K562 (cell line): ENCODE measurements around the gene UGT3A1. TPM values are rescaled to one million over a fixed set of nuclear protein-coding genes. Genes with fewer than 3 reads are reported as not detected.

ENCODE experiments used
- ATAC-seq: fragments of 200-7000 bp; cut with Tn5 transposase; 3 replicates; pipeline ENCODE4 v1.9.1; 2020; ENCODE audit warnings: moderate library complexity
- BruUV-seq: library from RNA; stranded (reverse); fragments of 400-500 nt; replicated peaks from 2 replicates; lab custom pipeline; 2021; lab: Mats Ljungman, UMichigan
- CTCF ChIA-PET: fragments of 300-600 bp; formaldehyde crosslinking; extraction: SDS; loops from one replicate; lab custom pipeline; 2021; ENCODE audit warnings: low intra/inter-chr PET ratio; lab: Yijun Ruan, JAX
- POLR2A ChIA-PET: fragments of 300-600, 350-650 bp; sonication (Branson Sonifier 250); formaldehyde crosslinking; extraction: SDS; loops from one replicate; lab custom pipeline; 2021; ENCODE audit warnings: antibody characterized with exemption, inconsistent platforms; lab: Yijun Ruan, JAX
- DNase-seq, 4 experiments: peaks; one replicate each; pipeline versions ENCODE4 v3.0.0 to v3.0.0-alpha.2; 2011 to 2018; ENCODE audit warnings: low spot score in 3 of 4, mixed read lengths in 3 of 4; ENCODE audit errors: extremely low read depth in 1 of 4
- FAIRE-seq: peaks from 2 replicates; lab custom pipeline; 2011; peaks lifted over from hg19 to GRCh38; lab: Jason Lieb, UNC
- H2AFZ ChIP-seq: 2 replicates; pipeline ENCODE4 v1.6.0; 2011; ENCODE audit warnings: low read depth, low read length, control low read depth, inconsistent platforms
- H3K27ac ChIP-seq: fragments of 200-600 bp; 3 replicates; pipeline ENCODE4 v1.8.0; 2011; ENCODE audit warnings: low read depth, mild to moderate bottlenecking, control low read depth, inconsistent platforms, low read length, moderate library complexity, mixed read lengths; ENCODE audit errors: extremely low read depth
- H3K27me3 ChIP-seq, 2 experiments: fragments of 300-600 bp in 1 of 2; 2 replicates in 1 of 2; 3 replicates in 1 of 2; pipeline versions ENCODE4 v1.6.0 to v1.8.0; 2011; ENCODE audit warnings: inconsistent platforms in 2 of 2, low read length in 2 of 2, mild to moderate bottlenecking in 1 of 2, mixed read lengths in 1 of 2, moderate library complexity in 1 of 2; ENCODE audit not compliant: control insufficient read depth in 2 of 2, insufficient read depth in 2 of 2
- H3K36me3 ChIP-seq: fragments of 300-600 bp; 3 replicates; pipeline ENCODE4 v1.8.0; 2011; ENCODE audit warnings: mild to moderate bottlenecking, low read length, inconsistent platforms; ENCODE audit not compliant: control insufficient read depth, insufficient read depth
- H3K4me1 ChIP-seq, 2 experiments: fragments of 200-600 bp in 1 of 2; replicated peaks in 1 of 2; 2 replicates in 1 of 2; 3 replicates in 1 of 2; pipeline versions ENCODE4 v1.5.1 to v1.8.0; 2011; ENCODE audit warnings: inconsistent platforms in 2 of 2, low read length in 2 of 2, mild to moderate bottlenecking in 1 of 2, mixed read lengths in 1 of 2, moderate library complexity in 1 of 2; ENCODE audit not compliant: control insufficient read depth in 2 of 2, insufficient read depth in 2 of 2
- H3K4me2 ChIP-seq: 2 replicates; pipeline ENCODE4 v1.6.1; 2011; ENCODE audit warnings: low read length, control low read depth, inconsistent platforms, mixed read lengths; ENCODE audit not compliant: insufficient read depth
- H3K4me3 ChIP-seq: fragments of 200-600 bp; sonication (generic), shearing (Covaris generic); 2 replicates; pipeline ENCODE4 v1.5.1; 2016; ENCODE audit warnings: control low read depth, inconsistent platforms
- H3K79me2 ChIP-seq: fragments of 200-600 bp; 3 replicates; pipeline ENCODE4 v1.8.0; 2011; ENCODE audit warnings: low read length, inconsistent platforms; ENCODE audit not compliant: control insufficient read depth, insufficient read depth
- H3K9ac ChIP-seq, 2 experiments: 2 replicates each; pipeline versions ENCODE4 v1.6.0 to v1.6.1; 2011; ENCODE audit warnings: low read depth in 2 of 2, low read length in 2 of 2, control low read depth in 1 of 2, inconsistent platforms in 1 of 2, mild to moderate bottlenecking in 1 of 2, mixed read lengths in 1 of 2; ENCODE audit not compliant: insufficient read depth in 1 of 2
- H3K9me1 ChIP-seq: one replicate; pipeline ENCODE4 v1.6.0; 2011; ENCODE audit warnings: inconsistent platforms, mild to moderate bottlenecking, low read length, moderate library complexity; ENCODE audit not compliant: control insufficient read depth, insufficient read depth
- H3K9me3 ChIP-seq: replicated peaks from 2 replicates; pipeline ENCODE4 v1.5.1; 2011; ENCODE audit warnings: low read depth, low read length, inconsistent platforms; ENCODE audit not compliant: control insufficient read depth, insufficient read depth
- H4K20me1 ChIP-seq: replicated peaks from 2 replicates; pipeline ENCODE4 v1.6.1; 2011; ENCODE audit warnings: low read length, inconsistent platforms, mixed read lengths; ENCODE audit not compliant: control insufficient read depth, insufficient read depth
- C11orf30 ChIP-seq: fragments of 450-650 bp; IDR thresholded peaks from 2 replicates; pipeline ENCODE4 v1.6.1; 2016; ENCODE audit warnings: low read depth, mild to moderate bottlenecking
- FOXA1 ChIP-seq: fragments of 450-650 bp; IDR thresholded peaks from 2 replicates; pipeline ENCODE4 v1.6.1; 2016; ENCODE audit warnings: mild to moderate bottlenecking, borderline replicate concordance
- GTF2A2 ChIP-seq: IDR thresholded peaks from 2 replicates; pipeline ENCODE4 v1.6.1; 2016; ENCODE audit warnings: mild to moderate bottlenecking, missing genetic modification characterization, missing compliant biosample characterization
- MEF2A ChIP-seq: IDR thresholded peaks from 2 replicates; pipeline ENCODE4 v1.6.1; 2011; ENCODE audit warnings: low read depth, mild to moderate bottlenecking, low read length, moderate library complexity; ENCODE audit not compliant: control insufficient read depth
- POLR3G ChIP-seq: IDR thresholded peaks from 2 replicates; pipeline ENCODE4 v1.6.1; 2011; ENCODE audit not compliant: insufficient read length, insufficient replicate concordance; ENCODE audit errors: extremely low read depth
- SMAD4 ChIP-seq: fragments of 250-450 bp; sonication (Bioruptor Pico); conservative IDR thresholded peaks from 2 replicates; pipeline ENCODE4 v1.8.0; 2021; ENCODE audit warnings: inconsistent platforms, mild to moderate bottlenecking, moderate library complexity
- ZNF609 ChIP-seq: sonication (generic); formaldehyde crosslinking; IDR thresholded peaks from 2 replicates; pipeline ENCODE4 v1.8.1; 2023; ENCODE audit warnings: missing genetic modification reagents, mild to moderate bottlenecking, borderline replicate concordance
- WGBS: fragments of 100-300 bp; shearing (Covaris generic); methylation state at CpG from one replicate; pipeline ENCODE4 v1.1.6; 2016; ENCODE audit warnings: low coverage, mixed read lengths; ENCODE audit not compliant: insufficient coverage; ENCODE audit errors: missing lambda C conversion rate; 5-methylcytosine and 5-hydroxymethylcytosine counted together
- in situ Hi-C: fragments of 300-500 bp; cut with MboI; formaldehyde crosslinking; loops from 4 replicates; pipeline ENCODE4 v1.15.0; 2018; ENCODE audit warnings: inconsistent platforms, mixed read lengths
- intact Hi-C: fragments of 100-400 bp; cut with micrococcal nuclease; formaldehyde crosslinking; loops from 2 replicates; pipeline ENCODE4 v1.14.2; 2022
- polyA plus RNA-seq, 8 experiments: library from polyadenylated mRNA; depleted of rRNA in 4 of 8; stranded (reverse) in 5 of 8; unstranded in 3 of 8; fragments of >200 nt; fragmentation: Nextera tagmentation in 2 of 8; fragmentation: Illumina TruSeq in 1 of 8; extraction: Ambion mirVana in 2 of 8; extraction: Trizol in 1 of 8; gene quantifications; 2 replicates each; pipeline versions ENCODE4 v1.2.1 to v1.2.3, GENCODE V29; 2011 to 2014; ENCODE audit warnings: inconsistent platforms in 1 of 8, missing spikeins in 1 of 8
- total RNA-seq, 7 experiments: library from RNA; depleted of rRNA in 6 of 7; stranded (reverse); fragments of >200 nt in 6 of 7; fragmentation: Illumina TruSeq in 2 of 7; extraction: Trizol in 2 of 7; gene quantifications; 2 replicates each; pipeline versions ENCODE4 v1.2.1 to v1.2.3, GENCODE V29; 2011 to 2021; ENCODE audit warnings: low replicate concordance in 1 of 7

Gene UGT3A1
- total and polyA plus RNA-seq, 9 of the 15 experiments (the other 6 are each of a cell fraction or from before 2014, with no cell fraction given): not detected

- Histone ChIP-seq H3K36me3 (no peaks in the 10 kb centered on the region), H3K4me1 (no peaks in the 10 kb centered on the region), H3K9ac (no peak overlapping the region), H3K9me3 (no peaks in the 10 kb centered on the region), H3K4me3 (no peak overlapping the region), H3K79me2 (no peaks in the 10 kb centered on the region), H3K27ac (no peak overlapping the region), H3K9me1 (no peaks in the 10 kb centered on the region), H4K20me1 (no peaks in the 10 kb centered on the region), H3K4me2 (no peak overlapping the region), H3K27me3 (no peaks in the 10 kb centered on the region; a peak in 1 of 5 replicates), H2AFZ (no peak overlapping the region)
- FAIRE-seq: no peak
- intact Hi-C loops (no loop called here), in situ Hi-C loops (no loop called here)
- ChIA-PET POLR2A (no interaction called here), CTCF (no interaction called here)
- BruUV-seq: no TSS peak
- no peak for DNase-seq
- TF ChIP-seq POLR3G (no peak), SMAD4 (CRISPR knock-in tag) (no peak), MEF2A (no peak), C11orf30 (no peak), FOXA1 (no peak), GTF2A2 (tag) (no peak), ZNF609 (CRISPR knock-in tag) (no peak)
- WGBS: 0% methylated on average over 4 of the region's 4 CpGs
- no peak for ATAC-seq
Observed at GRCh38 chr5:35971186-35971877, 19.9 kb downstream of the UGT3A1 start.
